HCT116 (cell line): ENCODE measurements around the gene NOC4L. TPM values are rescaled to one million over a fixed set of nuclear protein-coding genes. Genes with fewer than 3 reads are reported as not detected.
A peak's percentile ranks its signal among the peaks of the same experiment; 100 is the strongest.

Experiments used
- ATAC-seq: fragments of 200-7000 bp; cut with Tn5 transposase; 2 replicates; pipeline ENCODE4 v1.9.1; 2020; ENCODE audit warnings: mild to moderate bottlenecking, moderate library complexity
- BruUV-seq: library from RNA; stranded (reverse); fragments of 400-500 nt; replicated peaks from 2 replicates; lab custom pipeline; 2021; lab: Mats Ljungman, UMichigan
- CTCF ChIA-PET: fragments of 300-600 bp; sonication (Branson Sonifier 250); formaldehyde crosslinking; loops from one replicate; lab custom pipeline; 2021; ENCODE audit warnings: antibody characterized with exemption; lab: Charles Lee
- POLR2A ChIA-PET: fragments of 300-600, 350-600 bp; sonication (Branson Sonifier 250); formaldehyde crosslinking; loops from one replicate; lab custom pipeline; 2021; ENCODE audit warnings: antibody characterized with exemption; lab: Charles Lee
- RAD21 ChIA-PET, 2 experiments: fragments of 300-600 bp; sonication (Branson Sonifier 250); formaldehyde crosslinking; loops; one replicate each; lab custom pipeline; 2023; ENCODE audit warnings: low total read pairs in 2 of 2; ENCODE audit not compliant: uncharacterized antibody in 2 of 2, unreplicated experiment in 2 of 2, low non-redundant PET in 1 of 2; lab: Charles Lee
- DNase-seq: peaks from one replicate; pipeline ENCODE4 v3.0.0-alpha.2; 2010; ENCODE audit warnings: low read depth, low spot score
- H2AFZ ChIP-seq: fragments of 200-600 bp; shearing (Covaris generic), sonication (generic); 2 replicates; pipeline ENCODE4 v1.6.1; 2017; ENCODE audit warnings: low read depth, mixed run types, mixed read lengths, antibody characterized with exemption, low read length; ENCODE audit not compliant: poor library complexity, severe bottlenecking
- H3K27ac ChIP-seq: 2 replicates; pipeline ENCODE4 v1.5.1; 2012; ENCODE audit warnings: low read depth, low read length
- H3K27me3 ChIP-seq: fragments of 200-600 bp; sonication (generic); 2 replicates; pipeline ENCODE4 v1.6.1; 2016; ENCODE audit warnings: mixed run types, low read length, mixed read lengths; ENCODE audit not compliant: insufficient read depth
- H3K36me3 ChIP-seq, 2 experiments: fragments of 200-500 bp in 1 of 2; fragments of 200-600 bp in 1 of 2; sonication (Bioruptor generic) in 1 of 2; sonication (generic) in 1 of 2; 2 replicates each; pipeline versions ENCODE4 v1.5.1 to v1.6.1; 2014 to 2016; ENCODE audit warnings: low read length in 2 of 2, inconsistent platforms in 1 of 2, mixed read lengths in 1 of 2, mixed run types in 1 of 2; ENCODE audit not compliant: insufficient read depth in 2 of 2, control insufficient read depth in 1 of 2
- H3K4me1 ChIP-seq, 2 experiments: fragments of 200-600 bp in 1 of 2; sonication (generic) in 1 of 2; 2 replicates each; pipeline versions ENCODE4 v1.5.1 to v1.6.1; 2012 to 2017; ENCODE audit warnings: low read length in 2 of 2, inconsistent platforms in 1 of 2, mild to moderate bottlenecking in 1 of 2, mixed read lengths in 1 of 2, mixed run types in 1 of 2, moderate library complexity in 1 of 2; ENCODE audit not compliant: insufficient read depth in 2 of 2, control insufficient read depth in 1 of 2
- H3K4me2 ChIP-seq: fragments of 200-600 bp; sonication (generic); 2 replicates; pipeline ENCODE4 v1.6.1; 2017; ENCODE audit warnings: mixed run types, low read length, mixed read lengths
- H3K4me3 ChIP-seq, 2 experiments: fragments of 200-600 bp in 1 of 2; sonication (generic) in 1 of 2; replicated peaks in 1 of 2; 2 replicates each; pipeline ENCODE4 v1.5.1; 2011 to 2016; ENCODE audit warnings: low read length in 2 of 2, control low read depth in 1 of 2, low read depth in 1 of 2, mild to moderate bottlenecking in 1 of 2, mixed read lengths in 1 of 2, mixed run types in 1 of 2
- H3K79me2 ChIP-seq: fragments of 200-600 bp; sonication (generic); 2 replicates; pipeline ENCODE4 v1.6.1; 2017; ENCODE audit warnings: mild to moderate bottlenecking, mixed run types, low read length, moderate library complexity, mixed read lengths; ENCODE audit not compliant: insufficient read depth
- H3K9ac ChIP-seq: fragments of 200-600 bp; sonication (generic); 2 replicates; pipeline ENCODE4 v1.6.1; 2016; ENCODE audit warnings: low read length, mixed read lengths
- H3K9me2 ChIP-seq: fragments of 200-600 bp; sonication (generic), shearing (Covaris generic); 2 replicates; pipeline ENCODE4 v1.6.1; 2017; ENCODE audit warnings: mixed run types, mild to moderate bottlenecking, moderate library complexity; ENCODE audit not compliant: insufficient read depth
- H3K9me3 ChIP-seq, 2 experiments: fragments of 200-500 bp in 1 of 2; fragments of 200-600 bp in 1 of 2; sonication (Bioruptor generic) in 1 of 2; sonication (generic) in 1 of 2; 2 replicates each; pipeline ENCODE4 v1.6.1; 2014 to 2017; ENCODE audit warnings: low read length in 2 of 2, mixed read lengths in 2 of 2, inconsistent platforms in 1 of 2, low read depth in 1 of 2, mild to moderate bottlenecking in 1 of 2, mixed run types in 1 of 2, moderate library complexity in 1 of 2; ENCODE audit not compliant: control insufficient read depth in 1 of 2, insufficient read depth in 1 of 2
- H4K20me1 ChIP-seq: fragments of 200-600 bp; sonication (generic), shearing (Covaris generic); 2 replicates; pipeline ENCODE4 v1.6.1; 2017; ENCODE audit warnings: mixed run types, mild to moderate bottlenecking, moderate library complexity; ENCODE audit not compliant: insufficient read depth
- CBX3 ChIP-seq: IDR thresholded peaks from 2 replicates; pipeline ENCODE4 v1.6.1; 2012; ENCODE audit warnings: low read depth
- CTCF ChIP-seq, 3 experiments: fragments of 200-600 bp in 1 of 3; sonication (generic) in 1 of 3; IDR thresholded peaks in 2 of 3; conservative IDR thresholded peaks in 1 of 3; 2 replicates each; pipeline ENCODE4 v1.5.1; 2012 to 2017; ENCODE audit warnings: low read depth in 2 of 3, low read length in 2 of 3, antibody characterized with exemption in 1 of 3, borderline replicate concordance in 1 of 3, control low read depth in 1 of 3, mild to moderate bottlenecking in 1 of 3, mixed read lengths in 1 of 3, mixed run types in 1 of 3, moderate library complexity in 1 of 3; ENCODE audit not compliant: insufficient read depth in 1 of 3
- ELF1 ChIP-seq: IDR thresholded peaks from 2 replicates; pipeline ENCODE4 v1.6.1; 2012; ENCODE audit warnings: low read depth, borderline replicate concordance
- EZH2phosphoT487 ChIP-seq: fragments of 200-600 bp; IDR thresholded peaks from 2 replicates; pipeline ENCODE4 v1.6.1; 2018; ENCODE audit warnings: antibody characterized with exemption, borderline replicate concordance
- FOSL1 ChIP-seq: IDR thresholded peaks from 2 replicates; pipeline ENCODE4 v1.6.1; 2012; ENCODE audit warnings: low read depth
- JUND ChIP-seq: IDR thresholded peaks from 2 replicates; pipeline ENCODE4 v1.6.1; 2012
- intact Hi-C: fragments of 100-400 bp; cut with micrococcal nuclease; formaldehyde crosslinking; loops from 2 replicates; pipeline ENCODE4 v1.10.0; 2022
- total RNA-seq: library from RNA; stranded (reverse); gene quantifications from one replicate; pipeline ENCODE4 v1.2.1, GENCODE V29; 2021; ENCODE audit not compliant: unreplicated experiment
- TF ChIP-seq, protein P1 (sequence below): IDR thresholded peaks from 2 replicates; pipeline ENCODE4 v1.6.1; 2012

Gene NOC4L
- total RNA-seq, 1 experiment from 2014 or later: 47.6 TPM

- Histone ChIP-seq H3K4me3 (no peak overlapping the region), H3K4me1 (peaks cover 0 to 7% of the 10 kb centered on the region in 2 experiments; a peak in 1 of 4 replicates), H2AFZ (no peak overlapping the region), H3K9ac (no peak overlapping the region), H3K4me2 (no peak overlapping the region), H3K36me3 (peaks cover 0 to 26% of the 10 kb centered on the region in 2 experiments; a peak in 2 of 4 replicates), H4K20me1 (no peaks in the 10 kb centered on the region), H3K9me2 (no peaks in the 10 kb centered on the region), H3K79me2 (no peaks in the 10 kb centered on the region), H3K27me3 (no peaks in the 10 kb centered on the region), H3K9me3 (peaks cover 0 to 16% of the 10 kb centered on the region in 2 experiments; a peak in 1 of 4 replicates), H3K27ac (peak overlapping the region; percentile 1; the same call in 1 of the 2 replicates)
- TF ChIP-seq ELF1: no peak
- no peak for TF ChIP-seq JUND
- TF ChIP-seq, protein P1, sequence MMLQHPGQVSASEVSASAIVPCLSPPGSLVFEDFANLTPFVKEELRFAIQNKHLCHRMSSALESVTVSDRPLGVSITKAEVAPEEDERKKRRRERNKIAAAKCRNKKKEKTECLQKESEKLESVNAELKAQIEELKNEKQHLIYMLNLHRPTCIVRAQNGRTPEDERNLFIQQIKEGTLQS: no peak
- no peak for TF ChIP-seq EZH2phosphoT487
- TF ChIP-seq CBX3: no peak; the same call in 1 of the 2 replicates
- TF ChIP-seq CTCF (IDR thresholded peaks at IDR 0.05 in 2 of 3, conservative IDR thresholded peaks at IDR 0.05 in 1 of 3; ENCODE audit: borderline replicate concordance in 1 of 3, insufficient read depth in 1 of 3, low read depth in 2 of 3, low read length in 2 of 3): no peak
- TF ChIP-seq FOSL1: no peak
- POLR2A ChIA-PET: no interaction called here
- DNase-seq: no peak
- no peak for ATAC-seq
- BruUV-seq: no TSS peak
- RAD21 ChIA-PET: no interaction called here
- CTCF ChIA-PET: no interaction called here
- intact Hi-C loops: loop anchor here (2.0 kb wide), 1 partner anchor 63 kb away; no protein-coding TSS in a partner anchor
Measured at GRCh38 chr12:132155771-132156572, 11.7 kb downstream of the NOC4L start.
